Prostate gland (tissue), 2 donors: ENCODE results near the gene ETNK1. TPM values are rescaled to one million over a fixed set of nuclear protein-coding genes. Genes with fewer than 3 reads are reported as not detected.

ENCODE experiments used
- DNase-seq: peaks from one replicate; pipeline ENCODE4 v3.0.0-alpha.2; 2019; ENCODE audit warnings: low spot score
- H3K27ac ChIP-seq, 2 donors: fragments of 200-600 bp; sonication (generic); 2 replicates each; pipeline ENCODE4 v1.5.1; 2017 to 2019
- H3K27me3 ChIP-seq: fragments of 200-600 bp; sonication (generic); replicated peaks from 2 replicates; pipeline ENCODE4 v1.5.1; 2019; ENCODE audit not compliant: insufficient read depth
- H3K36me3 ChIP-seq, 2 donors: fragments of 200-600 bp; sonication (generic); 1 replicate in 1 of 2; 2 replicates in 1 of 2; pipeline versions ENCODE4 v1.5.1 to v1.8.1; 2017 to 2019
- H3K4me1 ChIP-seq: fragments of 200-600 bp; sonication (generic); replicated peaks from 2 replicates; pipeline ENCODE4 v1.5.1; 2019
- H3K4me3 ChIP-seq, 2 donors: fragments of 200-600 bp; sonication (generic); 2 replicates each; pipeline ENCODE4 v1.5.1; 2017 to 2019
- H3K9me3 ChIP-seq: fragments of 200-600 bp; sonication (generic); 2 replicates; pipeline ENCODE4 v1.5.1; 2017
- CTCF ChIP-seq, 4 experiments: fragments of 200-600 bp in 2 of 4; fragments of 450-650 bp in 2 of 4; sonication (generic) in 2 of 4; IDR thresholded peaks; 1 replicate in 3 of 4; 2 replicates in 1 of 4; pipeline ENCODE4 v1.5.1; 2016 to 2019; ENCODE audit warnings: antibody characterized with exemption in 4 of 4, mild to moderate bottlenecking in 2 of 4, moderate library complexity in 2 of 4
- POLR2A ChIP-seq: fragments of 450-650 bp; IDR thresholded peaks from one replicate; pipeline ENCODE4 v1.6.1; 2016; ENCODE audit warnings: antibody characterized with exemption, mild to moderate bottlenecking
- POLR2AphosphoS5 ChIP-seq: sonication (generic); formaldehyde crosslinking; IDR thresholded peaks from one replicate; pipeline ENCODE4 v1.6.1; 2017; ENCODE audit warnings: antibody characterized with exemption
- WGBS: methylation state at CpG from one replicate; pipeline ENCODE4 v1.1.5; 2018; 5-methylcytosine and 5-hydroxymethylcytosine counted together
- intact Hi-C: fragments of 100-400 bp; cut with DNase I; formaldehyde crosslinking; loops from one replicate; pipeline ENCODE4 v1.14.2; 2022
- total RNA-seq, 2 donors: library from RNA; depleted of rRNA; stranded (reverse); fragments of >200 nt; gene quantifications; one replicate each; pipeline ENCODE4 v1.1.0, GENCODE V29; 2016

The ETNK1 gene
- total RNA-seq, 2 donors from 2014 or later, result 48.0 to 64.2 TPM

GRCh38 chr12:22712083-22712482, 87.1 kb downstream of the ETNK1 start:
- TF ChIP-seq POLR2A (no peak), POLR2AphosphoS5 (no peak), CTCF (IDR thresholded peaks at IDR 0.05) (no peak)
- WGBS, result 86% methylated on average over 7 of the region's 7 CpGs
- H3K4me1 ChIP-seq, result no peaks in the 10 kb centered on the region

GRCh38 chr12:22715254-22715653, 90.3 kb downstream of the ETNK1 start:
- TF ChIP-seq POLR2A (no peak), POLR2AphosphoS5 (no peak), CTCF (IDR thresholded peaks at IDR 0.05) (no peak)
- no peaks in the 10 kb centered on the region for H3K9me3 ChIP-seq
- WGBS, result 95% methylated on average over 1 of the region's 1 CpG

More at GRCh38 chr12:22712083-22712482, 87.1 kb downstream of the ETNK1 start:
- DNase-seq, result no peak
- no peaks in the 10 kb centered on the region for H3K27me3 ChIP-seq
- no peaks in the 10 kb centered on the region for H3K9me3 ChIP-seq
- no peaks in the 10 kb centered on the region for H3K36me3 ChIP-seq
- H3K27ac ChIP-seq, result no peak overlapping the region
- H3K4me3 ChIP-seq, result no peak overlapping the region
- intact Hi-C loops, result loop anchor here (10.0 kb wide), 2 partner anchors 343 to 503 kb away; no protein-coding TSS in a partner anchor

GRCh38 chr12:22719745-22720144, 94.8 kb downstream of the ETNK1 start:
- H3K36me3 ChIP-seq, result no peaks in the 10 kb centered on the region
- no peak for TF ChIP-seq POLR2AphosphoS5
- no peak for TF ChIP-seq CTCF (IDR thresholded peaks at IDR 0.05)
- no peak for TF ChIP-seq POLR2A
- no peak for DNase-seq
- 90% methylated on average over 4 of the region's 4 CpGs for WGBS
- H3K9me3 ChIP-seq, result no peaks in the 10 kb centered on the region
- intact Hi-C loops, result loop anchor here (10.0 kb wide), 3 partner anchors 125 to 495 kb away; no protein-coding TSS in a partner anchor
- H3K27me3 ChIP-seq, result no peaks in the 10 kb centered on the region
- H3K27ac ChIP-seq, result no peak overlapping the region
- no peak overlapping the region for H3K4me3 ChIP-seq
- H3K4me1 ChIP-seq, result no peaks in the 10 kb centered on the region

More at GRCh38 chr12:22715254-22715653, 90.3 kb downstream of the ETNK1 start:
- Histone ChIP-seq H3K4me3 (no peak overlapping the region), H3K36me3 (no peaks in the 10 kb centered on the region), H3K4me1 (no peaks in the 10 kb centered on the region), H3K27me3 (no peaks in the 10 kb centered on the region), H3K27ac (no peak overlapping the region)
- no peak for DNase-seq
- intact Hi-C loops, result loop anchor here (10.0 kb wide), 2 partner anchors 340 to 500 kb away; no protein-coding TSS in a partner anchor

GRCh38 chr12:22722081-22722480, 97.1 kb downstream of the ETNK1 start:
- no peak for DNase-seq
- Histone ChIP-seq H3K9me3 (no peaks in the 10 kb centered on the region), H3K27me3 (no peaks in the 10 kb centered on the region), H3K27ac (no peak overlapping the region), H3K36me3 (no peaks in the 10 kb centered on the region), H3K4me1 (no peaks in the 10 kb centered on the region), H3K4me3 (no peak overlapping the region)
- WGBS, result 66% methylated on average over 2 of the region's 2 CpGs
- intact Hi-C loops, result loop anchor here (10.0 kb wide), 1 partner anchor 123 kb away; no protein-coding TSS in a partner anchor
- TF ChIP-seq CTCF (IDR thresholded peaks at IDR 0.05) (no peak), POLR2AphosphoS5 (no peak), POLR2A (no peak)

- Histone ChIP-seq H3K4me1 (no peaks in the 10 kb centered on the region), H3K4me3 (no peak overlapping the region), H3K9me3 (no peaks in the 10 kb centered on the region), H3K27me3 (no peaks in the 10 kb centered on the region), H3K27ac (no peak overlapping the region), H3K36me3 (no peaks in the 10 kb centered on the region)
- WGBS, result 84% methylated on average over 1 of the region's 1 CpG
- TF ChIP-seq CTCF (IDR thresholded peaks at IDR 0.05), result no peak
- no peak for TF ChIP-seq POLR2AphosphoS5
- TF ChIP-seq POLR2A, result no peak
- intact Hi-C loops, result loop anchor here (10.0 kb wide), 1 partner anchor 122 kb away; no protein-coding TSS in a partner anchor
- DNase-seq, result no peak
Measured at GRCh38 chr12:22722779-22723178, 97.8 kb downstream of the ETNK1 start.
